ENCODE results near the gene KRTAP10-6.
"Not testable (repeated sequence)": the region's sequence is repeated elsewhere in the genome, so short reads cannot be mapped to it uniquely, and the experiment has no call there.

The KRTAP10-6 gene

DNA sequence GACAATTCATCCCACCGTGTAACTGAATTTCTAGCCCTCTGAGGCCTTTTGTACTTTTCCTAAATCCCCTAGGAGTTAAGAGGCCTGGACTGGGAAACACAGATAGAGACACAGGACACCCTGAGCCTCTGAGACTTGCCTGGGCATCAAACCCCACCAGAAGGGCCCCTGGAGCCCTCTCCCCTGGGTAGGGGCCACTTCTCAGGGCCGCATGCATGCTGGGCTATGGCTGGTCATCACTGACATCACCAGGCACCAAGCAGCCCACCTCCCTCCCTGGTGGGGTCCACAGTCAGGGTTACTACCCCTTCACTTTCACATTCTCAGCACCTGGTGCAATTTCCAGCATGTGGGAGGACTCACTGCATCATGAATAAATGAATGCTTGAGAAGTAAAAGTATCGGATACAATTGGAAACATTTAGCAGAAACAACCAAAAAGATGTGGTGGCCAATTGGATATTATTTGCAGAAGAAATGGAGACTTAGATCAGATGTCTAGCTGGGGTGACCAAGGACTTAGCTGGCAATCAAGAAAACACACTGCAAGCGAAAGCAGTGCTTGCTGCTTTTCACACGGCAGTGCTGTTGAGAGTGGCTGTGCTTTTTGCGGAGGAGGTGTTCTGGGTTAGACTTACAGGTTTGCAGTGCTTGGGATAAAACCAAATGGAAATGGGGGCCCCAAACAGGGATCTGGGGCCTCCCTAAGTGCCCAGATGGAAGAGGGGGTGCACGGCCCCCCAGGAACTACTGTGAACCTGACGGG is 7.1 kb upstream of the KRTAP10-6 start:
- no peak for DNase-seq

DNA sequence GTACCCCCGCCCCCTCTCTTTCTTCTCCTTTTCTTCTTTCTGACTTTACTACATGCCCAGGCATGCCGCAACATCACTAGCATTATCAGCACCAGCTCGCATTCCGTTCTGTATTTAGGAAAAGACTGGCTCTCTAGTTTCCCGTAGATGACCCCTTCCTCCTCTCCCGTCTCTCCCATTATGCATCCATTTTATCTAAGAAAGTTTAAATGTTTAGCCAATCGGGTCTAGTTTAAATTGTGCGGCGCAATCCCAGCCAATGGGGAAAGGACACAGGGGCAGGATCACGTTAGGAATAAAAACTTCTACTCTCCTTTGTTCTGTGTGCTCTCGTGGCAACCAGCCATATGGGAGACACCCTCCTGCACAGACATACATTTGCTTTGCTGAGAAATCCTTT is 5.8 kb upstream of the KRTAP10-6 start:
- no peak for DNase-seq

DNA sequence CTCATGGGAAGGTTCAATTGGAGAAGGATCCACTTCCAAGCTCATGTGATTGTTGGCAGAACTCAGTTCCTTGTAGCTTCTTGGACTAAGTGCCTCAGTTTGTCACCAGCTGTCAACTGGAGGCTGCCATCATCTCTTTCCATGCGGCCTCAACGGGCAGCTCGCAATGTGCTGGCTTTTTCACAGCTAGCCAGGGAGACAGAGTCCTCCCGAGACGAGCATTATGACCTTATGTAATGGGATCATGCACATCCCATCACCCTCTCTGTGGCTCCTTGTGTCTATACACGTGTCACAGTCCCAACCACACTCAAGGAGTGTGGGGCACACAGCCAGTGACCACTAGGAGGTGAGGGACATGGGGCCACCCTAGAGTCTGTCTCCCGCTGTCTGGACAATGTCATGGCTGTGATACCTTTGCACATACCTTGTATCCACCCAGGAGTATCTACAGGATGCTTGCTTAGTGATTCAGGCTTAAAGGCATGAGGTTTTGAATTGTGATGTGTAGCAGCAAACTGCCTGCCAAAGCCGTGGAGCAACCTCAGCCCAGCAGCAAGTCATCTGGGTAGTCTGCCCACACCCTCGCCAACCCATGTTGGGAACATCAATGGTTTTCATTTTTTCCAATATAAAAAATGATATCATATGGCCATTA is 3.9 kb upstream of the KRTAP10-6 start:
- DNase-seq = no peak

DNA sequence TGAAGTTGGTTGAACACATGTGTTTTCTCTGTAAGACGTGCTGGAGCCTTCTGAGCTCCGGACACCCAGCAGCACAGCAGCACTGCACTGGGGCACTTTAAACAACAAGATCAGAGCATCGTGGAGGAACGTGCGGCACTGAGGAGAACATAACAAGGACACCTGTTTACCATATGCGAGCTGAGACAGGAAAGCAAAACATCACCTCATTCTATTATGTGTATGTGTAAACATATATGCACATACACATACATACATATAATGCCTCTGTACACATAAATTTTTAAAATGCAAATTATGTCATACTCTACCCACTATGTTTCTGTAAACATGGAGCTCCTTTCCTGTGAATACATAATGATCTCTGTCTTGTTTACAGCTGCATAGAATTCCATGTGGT is 3.2 kb upstream of the KRTAP10-6 start:
- DNase-seq = no peak

DNA sequence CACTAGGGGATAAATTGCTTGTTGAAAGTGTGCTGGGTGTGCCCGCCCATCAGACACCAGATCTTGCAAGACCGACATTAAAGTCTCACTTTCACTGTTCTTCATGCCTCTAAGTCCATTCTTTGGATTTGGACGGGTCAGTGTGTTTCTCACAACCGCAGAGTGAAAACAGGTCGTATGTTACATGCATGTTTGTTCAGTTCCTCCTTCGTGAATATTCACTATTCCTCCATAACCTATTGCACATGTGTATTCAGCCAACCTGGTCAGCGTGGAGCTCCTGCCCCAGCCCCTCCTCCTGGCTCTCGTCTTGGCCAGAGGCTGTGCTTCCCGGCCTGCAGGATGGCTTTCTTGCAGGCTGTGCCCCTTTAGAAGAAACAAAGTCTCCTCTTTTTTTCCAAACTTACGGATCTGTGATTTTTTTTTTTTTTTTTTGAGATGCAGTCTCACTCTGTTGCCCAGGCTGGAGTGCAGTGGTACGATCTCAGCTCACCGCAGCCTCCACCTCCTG is 2.2 kb upstream of the KRTAP10-6 start:
- DNase-seq = no peak

DNA sequence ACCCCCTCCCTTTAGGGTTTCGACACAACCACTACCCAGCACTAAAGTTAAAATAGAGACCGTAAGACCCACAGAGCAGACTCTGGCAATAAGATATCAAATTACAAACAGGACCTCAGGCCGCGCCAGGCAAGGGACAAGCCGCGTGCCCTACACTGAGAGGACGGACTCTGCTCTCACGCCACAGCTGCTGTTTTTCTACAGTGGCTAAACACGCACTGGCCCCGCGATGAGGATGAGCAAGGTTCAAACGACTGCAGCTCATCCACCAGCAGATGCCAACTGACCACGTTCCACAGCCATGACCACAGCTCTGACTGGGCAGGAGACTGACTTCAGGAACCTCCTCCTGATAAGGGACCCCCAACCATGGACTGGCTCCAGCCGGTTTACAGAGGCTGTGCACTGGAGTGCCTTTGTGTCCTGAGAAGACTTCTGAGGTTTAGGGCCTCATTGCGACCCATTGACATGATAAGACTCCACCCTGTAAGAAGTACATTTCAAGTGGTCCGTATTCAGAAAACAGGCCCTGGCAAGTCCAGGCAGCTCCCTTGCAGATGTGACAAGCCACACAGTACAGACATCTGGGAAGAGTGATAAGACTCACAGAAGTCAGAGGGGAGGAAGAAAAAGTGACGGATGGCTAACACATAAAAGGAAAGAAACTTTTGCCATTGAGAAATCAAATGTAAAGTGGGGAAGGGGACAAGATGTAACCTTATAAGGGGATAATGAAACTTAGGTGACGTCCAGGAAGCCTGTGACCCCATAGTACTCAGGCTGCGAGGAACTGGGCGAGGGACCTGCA is 1.5 kb upstream of the KRTAP10-6 start:
- no peak for DNase-seq

DNA sequence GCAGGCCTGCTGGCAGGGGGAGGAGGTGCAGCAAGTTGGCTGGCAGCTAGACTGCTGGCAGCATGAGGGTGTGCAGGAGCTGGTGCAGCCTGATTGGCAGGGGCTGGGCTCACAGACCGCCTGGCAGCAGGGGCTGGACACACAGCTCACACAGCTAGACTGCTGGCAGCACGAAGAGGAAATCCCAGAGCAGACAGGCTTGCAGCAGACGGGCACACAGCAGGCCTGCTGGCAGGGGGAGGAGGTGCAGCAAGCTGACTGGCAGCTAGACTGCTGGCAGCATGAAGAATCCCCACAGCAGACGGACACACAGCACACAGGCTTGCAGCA is 539 bp downstream of the KRTAP10-6 start:
- not testable (repeated sequence) for DNase-seq

DNA sequence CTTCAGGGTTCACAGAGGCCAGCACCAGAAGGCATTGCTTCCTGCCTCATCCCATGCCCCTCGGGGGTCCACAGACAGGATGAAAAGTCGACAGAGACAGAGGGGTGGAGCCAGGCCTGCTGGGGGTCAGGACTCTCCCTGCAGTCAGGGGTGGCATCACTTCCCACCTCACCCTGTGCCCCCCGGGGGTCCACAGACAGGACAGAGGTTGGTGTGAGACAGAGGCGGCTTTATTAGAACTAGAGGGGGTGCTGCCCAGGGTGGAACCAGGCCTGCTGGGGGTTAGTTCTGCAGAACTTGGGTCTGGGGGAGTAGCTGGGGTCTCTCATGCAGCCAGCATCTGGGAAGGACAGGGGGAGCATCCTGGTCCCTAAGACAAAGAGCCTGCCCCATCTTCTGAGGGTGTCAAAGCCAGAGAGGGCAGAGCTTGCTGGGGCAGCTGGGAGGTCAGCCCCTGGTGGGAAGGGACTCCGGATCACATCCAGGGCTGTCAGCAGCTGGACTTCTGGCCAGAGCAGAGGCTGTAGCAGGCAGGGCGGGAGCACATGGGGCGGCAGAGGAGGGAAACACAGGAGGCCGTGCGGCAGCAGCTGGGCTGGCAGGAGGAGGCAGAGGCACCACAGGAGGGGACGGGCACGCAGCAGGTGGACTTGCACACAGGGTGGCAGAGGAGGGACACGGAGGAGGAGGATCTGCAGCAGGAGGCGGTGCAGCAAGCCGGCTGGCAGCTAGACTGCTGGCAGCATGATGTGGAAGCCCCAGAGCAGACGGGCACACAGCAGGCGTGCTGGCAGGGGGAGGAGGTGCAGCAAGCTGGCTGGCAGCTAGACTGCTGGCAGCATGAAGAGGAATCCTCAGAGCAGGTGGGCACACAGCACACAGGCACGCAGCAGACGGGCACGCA is 1.2 kb downstream of the KRTAP10-6 start:
- not testable (repeated sequence) for DNase-seq

DNA sequence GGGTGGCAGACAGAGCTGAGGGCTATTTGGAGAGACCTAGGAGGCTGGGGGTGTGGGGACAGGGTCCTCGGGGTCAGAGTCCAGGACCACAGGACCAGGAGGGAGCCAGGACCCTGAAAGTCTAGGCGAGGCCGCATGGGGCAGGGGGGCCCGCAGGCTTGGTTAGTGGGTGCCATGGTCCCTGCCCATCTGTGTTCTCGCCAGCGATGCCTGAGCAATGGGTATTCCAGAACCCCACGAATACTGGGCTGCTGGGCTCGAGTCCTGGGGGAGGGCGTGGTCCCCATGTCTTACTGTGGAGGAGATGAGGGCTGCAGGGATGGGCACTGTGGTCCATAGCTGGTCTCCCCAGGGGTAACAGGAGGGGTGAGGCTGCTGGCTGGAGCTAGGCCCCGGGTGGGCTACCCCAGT is 2.0 kb downstream of the KRTAP10-6 start:
- DNase-seq = no peak

DNA sequence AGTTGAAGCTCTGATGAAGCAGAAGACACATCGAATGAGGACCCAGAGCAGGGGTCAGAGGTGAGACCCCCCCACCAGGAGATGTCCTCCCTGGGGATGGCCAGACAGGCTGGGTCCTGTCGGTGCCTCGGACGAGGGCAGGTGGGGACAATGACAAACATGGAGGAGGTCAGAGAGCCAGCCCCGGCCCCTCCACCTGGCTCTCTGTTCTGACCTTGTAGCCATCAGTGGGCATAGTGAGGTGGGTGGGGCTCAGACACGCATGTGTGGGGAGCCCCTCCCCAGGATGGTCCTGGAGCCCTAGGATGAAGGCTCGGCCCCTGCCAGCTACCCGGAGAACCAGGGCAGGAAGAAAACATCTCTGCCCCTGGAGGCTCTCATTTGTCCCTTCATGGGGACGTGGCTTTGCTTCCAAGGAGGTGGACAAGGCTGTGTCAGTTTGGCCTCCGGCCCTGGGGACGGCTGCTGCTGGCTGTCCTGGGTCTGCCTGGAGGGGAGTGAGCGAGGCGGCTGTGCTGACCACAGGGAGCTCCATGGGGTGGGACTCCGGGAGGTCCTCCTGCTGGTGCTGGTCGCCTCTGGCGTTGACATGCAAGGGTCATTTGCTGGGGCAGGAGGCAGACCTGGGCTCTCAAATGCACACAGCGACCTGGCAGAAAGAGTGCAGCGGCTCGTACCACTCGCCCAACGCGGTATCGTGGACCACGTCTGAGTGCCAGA is 2.6 kb downstream of the KRTAP10-6 start:
- no peak for DNase-seq

DNA sequence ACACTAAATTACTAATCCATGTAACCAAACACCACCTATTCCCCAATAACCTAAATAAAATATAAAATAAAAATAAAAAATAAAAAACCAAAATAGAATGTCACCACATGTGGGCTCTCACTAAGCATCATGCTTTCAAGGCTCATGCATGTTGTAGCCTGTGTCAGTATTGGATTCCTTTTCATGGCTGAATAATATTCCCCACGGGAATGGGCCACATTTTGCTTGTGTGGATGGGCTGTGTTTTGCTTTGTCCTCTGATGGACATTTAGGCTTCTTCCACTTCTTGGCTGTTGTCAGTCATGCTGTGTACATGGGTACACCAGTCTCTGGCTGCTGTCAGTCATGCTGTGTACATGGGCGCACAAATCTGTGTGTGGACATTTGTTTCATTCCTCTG is 3.2 kb downstream of the KRTAP10-6 start:
- no peak for DNase-seq

DNA sequence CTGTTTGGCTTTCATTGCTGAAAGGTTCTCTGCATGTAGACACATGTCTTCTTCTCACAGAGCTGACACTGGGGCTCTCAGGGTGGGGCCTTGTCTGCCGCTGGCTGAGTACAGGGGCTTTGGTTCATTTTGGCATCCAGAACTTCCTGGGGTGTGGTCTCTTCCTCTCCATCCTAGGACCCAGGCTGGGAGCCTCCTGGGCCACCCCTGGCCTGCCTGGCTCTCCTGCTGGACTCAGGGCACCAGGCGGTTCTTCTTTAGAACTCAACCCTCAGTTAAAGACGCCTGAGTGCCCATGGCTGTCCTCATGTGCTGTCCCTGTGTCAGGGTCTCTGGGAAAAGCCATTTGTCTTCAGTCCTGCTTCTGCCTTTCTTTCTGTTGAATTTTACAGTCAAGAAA is 6.4 kb downstream of the KRTAP10-6 start:
- DNase-seq = no peak

DNA sequence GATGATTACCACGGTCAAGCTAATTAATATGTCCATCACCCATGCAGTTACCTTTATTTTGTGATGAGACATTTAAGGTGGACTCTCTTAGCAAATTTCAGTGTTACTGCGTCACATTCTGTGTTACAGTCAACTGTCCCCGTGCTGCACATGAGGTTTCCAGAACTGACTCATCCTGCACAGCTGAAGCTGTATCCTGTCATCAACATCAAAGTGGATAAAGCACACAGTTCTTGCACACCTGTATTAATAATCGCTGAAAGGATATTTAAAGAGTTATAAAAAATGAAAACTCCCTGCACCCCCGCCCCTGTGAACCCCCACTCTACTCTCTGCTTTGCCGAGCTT is 8.5 kb downstream of the KRTAP10-6 start:
- no peak for DNase-seq

DNA sequence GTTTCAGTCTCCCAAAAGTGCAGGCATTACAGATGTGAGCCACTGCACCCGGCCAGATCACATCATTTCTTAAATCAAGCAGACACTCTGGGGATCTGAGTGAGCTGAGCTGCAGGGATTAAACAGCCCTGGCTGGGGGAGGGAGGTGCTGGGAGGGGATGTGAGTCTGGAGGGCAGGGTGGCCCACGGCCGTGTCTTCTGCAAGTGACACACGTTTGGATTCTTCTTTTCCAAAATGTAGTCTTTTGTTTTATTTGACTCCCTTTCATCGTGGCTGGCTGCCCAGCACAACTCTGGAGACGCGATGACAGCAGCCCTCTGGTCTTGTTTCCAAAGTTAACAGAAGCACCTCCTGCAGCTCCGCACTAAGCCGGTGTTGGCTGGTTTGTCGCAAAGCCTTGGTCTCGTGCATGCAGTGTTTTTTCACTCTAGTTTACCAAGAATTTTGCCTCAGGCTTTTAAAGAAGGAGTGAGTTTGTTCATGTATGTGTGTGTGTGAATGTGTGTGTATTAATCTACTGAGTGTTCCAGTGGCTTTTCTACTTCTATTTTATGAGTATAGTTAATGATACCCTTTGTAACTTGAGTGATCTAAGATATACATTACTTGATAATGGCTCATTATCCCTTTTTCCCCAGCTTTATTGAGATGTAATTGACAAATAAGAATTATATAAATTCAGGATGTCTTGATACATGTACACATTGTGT is 9.1 kb downstream of the KRTAP10-6 start:
- peak; percentile 62 for DNase-seq

DNA sequence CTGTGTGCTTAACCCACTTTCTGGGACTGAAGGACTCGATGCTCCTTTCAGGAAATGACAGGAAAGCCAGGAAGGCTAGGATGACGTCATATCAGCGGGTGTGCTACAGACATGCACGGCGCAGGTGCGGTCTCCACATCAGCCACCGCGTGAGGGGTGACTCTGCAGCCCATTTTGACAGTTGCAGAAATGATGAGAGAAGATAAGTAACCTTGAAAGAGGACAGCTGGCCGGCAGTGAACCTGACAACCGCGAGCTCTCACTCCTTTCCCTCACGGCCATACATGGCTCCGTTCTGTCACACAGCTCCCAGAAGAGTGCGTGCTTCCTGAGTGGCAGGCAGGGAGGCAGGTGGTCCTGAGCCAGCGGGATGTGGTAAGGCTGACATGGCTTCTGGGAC is 10.2 kb downstream of the KRTAP10-6 start:
- no peak for DNase-seq

DNA sequence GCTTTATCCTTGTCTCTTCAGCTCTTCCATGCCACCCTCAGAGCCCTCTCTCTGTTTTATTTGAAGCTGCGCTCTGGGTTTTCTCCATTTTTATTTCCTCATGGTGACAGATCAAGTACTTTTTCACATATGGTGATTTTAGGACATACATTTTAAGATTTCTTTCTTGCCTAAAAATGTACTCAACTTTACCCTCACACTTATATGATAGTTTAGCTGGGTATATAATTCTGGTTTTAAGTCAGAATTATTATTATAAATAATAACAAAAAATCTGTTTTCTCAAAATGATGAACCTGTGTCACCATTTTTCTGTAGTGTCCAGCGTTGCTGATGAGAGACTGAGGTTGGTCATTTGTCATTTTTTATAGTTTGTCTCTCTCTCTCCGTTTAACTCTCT is 11.1 kb downstream of the KRTAP10-6 start:
- DNase-seq = no peak

DNA sequence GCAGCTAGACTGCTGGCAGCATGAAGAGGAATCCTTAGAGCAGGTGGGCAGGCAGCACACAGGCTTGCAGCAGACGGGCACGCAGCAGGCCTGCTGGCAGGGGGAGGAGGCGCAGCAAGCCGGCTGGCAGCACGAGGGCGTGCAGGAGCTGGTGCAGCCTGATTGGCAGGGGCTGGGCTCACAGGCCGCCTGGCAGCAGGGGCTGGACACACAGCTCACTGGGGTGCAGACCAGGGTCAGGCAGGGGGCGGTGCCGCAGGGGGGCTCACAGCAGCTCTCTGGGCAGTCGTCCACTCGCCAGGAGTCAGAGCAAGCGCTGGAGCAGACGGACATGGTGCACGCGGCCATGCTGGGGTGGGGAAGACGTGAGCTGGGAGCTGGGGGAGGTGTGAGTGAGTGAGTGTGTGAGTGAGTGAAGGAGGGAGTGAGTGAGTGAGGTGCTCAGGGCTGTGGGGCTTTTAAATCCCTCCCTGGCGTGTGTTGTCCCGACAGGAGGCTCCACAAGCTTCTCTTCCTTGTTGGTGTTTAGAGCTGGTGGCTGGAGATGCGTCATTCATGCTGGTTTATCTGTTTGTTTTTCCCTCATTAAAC is 12.0 kb downstream of the KRTAP10-6 start, which contains the start of gene KRTAP10-5:
Gene KRTAP10-5, minus strand, starts transcription at position 374 of the 591 bp plus-strand sequence. Its CDS starts 26 bp downstream, at position 348.
- not testable (repeated sequence) for DNase-seq

DNA sequence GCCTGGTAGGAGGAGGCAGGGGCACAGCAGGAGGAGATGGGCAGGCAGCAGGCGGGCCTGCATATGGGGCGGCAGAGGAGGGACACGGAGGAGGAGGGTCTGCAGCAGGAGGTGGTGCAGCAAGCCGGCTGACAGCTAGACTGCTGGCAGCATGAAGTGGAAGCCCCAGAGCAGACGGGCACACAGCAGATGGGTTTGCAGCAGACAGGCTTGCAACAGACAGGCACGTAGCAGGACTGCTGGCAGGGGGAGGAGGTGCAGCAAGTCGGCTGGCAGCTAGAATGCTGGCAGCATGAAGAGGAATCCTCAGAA is 12.5 kb downstream of the KRTAP10-6 start:
- no peak for DNase-seq

DNA sequence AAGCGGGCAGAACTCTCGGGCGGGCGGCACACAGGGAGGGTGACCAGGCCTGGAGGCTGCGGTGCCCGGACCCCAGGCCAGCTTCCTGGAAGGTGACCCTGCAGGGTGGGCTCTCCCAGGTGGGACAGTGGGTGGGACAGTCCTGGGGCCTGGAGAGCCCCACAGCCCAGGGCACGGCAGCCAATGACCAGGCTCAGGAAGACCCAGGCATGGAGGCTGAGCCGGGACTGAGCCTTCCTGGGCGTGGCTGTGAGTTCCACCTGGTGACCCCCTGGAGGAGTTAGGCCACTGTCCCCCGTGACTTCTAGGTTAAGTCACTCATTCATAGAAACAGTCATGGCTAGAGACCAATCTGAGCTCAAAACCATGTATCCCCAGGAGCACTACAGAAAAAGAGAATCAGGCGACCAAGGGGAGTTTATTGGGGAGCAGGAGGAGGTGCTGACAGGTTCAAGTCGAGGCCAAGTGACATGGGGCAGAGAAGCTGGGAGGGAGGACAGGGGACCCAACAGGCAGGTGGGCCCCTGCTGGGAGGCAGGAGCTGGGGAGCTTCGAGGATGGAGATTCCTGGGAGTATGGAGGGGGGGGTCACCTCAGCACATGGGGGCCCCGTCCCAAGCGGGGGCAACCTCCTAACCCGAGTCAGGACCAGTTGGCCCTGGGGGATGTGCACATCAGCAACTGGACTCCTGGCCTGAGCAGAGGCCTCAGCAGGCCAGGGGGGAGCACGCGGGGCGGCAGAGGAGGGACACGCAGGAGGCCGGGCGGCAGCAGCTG is 13.1 kb downstream of the KRTAP10-6 start:
- no peak for DNase-seq

DNA sequence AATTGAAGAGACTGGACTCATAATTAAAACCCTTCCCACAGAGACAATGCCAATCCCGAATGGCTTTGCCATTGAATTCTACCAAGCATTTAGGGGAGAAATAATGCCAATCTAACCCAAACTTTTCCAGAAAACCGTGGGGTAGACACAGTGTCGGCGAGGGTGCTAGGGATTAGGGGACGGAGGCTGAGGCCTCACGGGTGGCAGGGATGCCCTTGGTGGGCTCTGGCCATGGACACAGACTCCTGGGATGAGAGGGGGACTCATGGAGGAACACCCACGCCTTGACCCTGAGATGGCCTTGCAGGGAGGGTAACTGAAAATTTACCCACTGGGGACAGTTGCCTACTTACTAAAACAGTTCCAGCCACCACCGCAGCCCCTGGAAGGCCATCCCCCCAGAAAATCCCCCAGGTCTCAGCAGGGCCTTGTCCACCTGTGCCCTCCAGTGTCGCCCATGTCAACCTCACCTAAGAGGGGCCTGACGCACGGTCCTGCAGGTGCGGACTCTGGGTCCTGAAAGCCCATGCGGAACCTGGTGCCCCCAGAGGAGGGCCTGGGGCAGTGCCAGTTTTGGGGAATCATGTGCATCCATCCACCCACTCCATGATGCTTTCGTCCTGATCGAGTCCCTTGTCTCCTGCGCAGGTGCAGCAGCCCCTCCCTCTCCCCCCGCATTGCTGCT is 13.8 kb downstream of the KRTAP10-6 start:
- DNase-seq = no peak

Data from eye (tissue), 1 donor.